HG02938 (cell line): ENCODE data around the gene KLHL10.

Experiments
- ATAC-seq: cut with Tn5 transposase; IDR thresholded peaks from one replicate; pipeline ENCODE4 v1.9.1; 2021; ENCODE audit warnings: mild to moderate bottlenecking, moderate library complexity; ENCODE audit not compliant: unreplicated experiment

The KLHL10 gene

DNA sequence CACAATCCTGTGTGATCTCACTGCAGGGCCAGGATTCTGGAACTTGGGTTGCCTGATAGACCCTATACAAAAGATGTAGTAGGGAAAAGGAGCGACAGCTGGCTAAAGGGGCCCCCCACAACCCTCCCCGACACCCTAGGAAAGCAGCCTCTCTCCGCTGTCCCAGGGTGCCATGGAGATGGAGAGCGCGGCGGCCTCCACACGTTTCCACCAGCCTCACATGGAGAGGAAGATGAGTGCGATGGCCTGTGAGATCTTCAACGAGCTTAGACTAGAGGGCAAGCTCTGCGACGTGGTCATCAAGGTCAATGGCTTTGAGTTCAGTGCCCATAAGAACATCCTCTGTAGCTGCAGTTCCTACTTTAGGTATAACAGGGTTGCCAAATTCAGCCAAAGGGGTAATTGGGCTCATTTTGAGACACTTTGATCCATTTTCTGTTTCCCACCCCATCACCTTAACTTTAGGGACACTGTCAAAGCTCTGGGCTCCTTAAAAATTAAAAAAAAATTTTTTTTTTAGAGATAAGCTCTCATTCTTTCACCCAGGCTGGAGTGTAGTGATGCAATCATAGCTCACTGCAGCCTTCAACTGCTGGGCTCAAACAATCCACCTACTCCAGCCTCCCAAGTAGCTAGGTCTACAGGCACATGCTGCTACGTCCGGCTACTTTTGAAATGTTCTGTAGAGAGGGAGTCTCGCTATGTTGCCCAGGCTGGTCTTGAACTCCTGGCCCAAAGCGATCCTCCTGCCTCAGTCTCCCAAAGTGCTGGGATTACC, at the start of gene KLHL10:
Gene KLHL10 (plus strand): TSS at position 65 of the 778 bp plus-strand sequence. CDS start 108 bp downstream, at position 173.
- ATAC-seq: no peak

DNA sequence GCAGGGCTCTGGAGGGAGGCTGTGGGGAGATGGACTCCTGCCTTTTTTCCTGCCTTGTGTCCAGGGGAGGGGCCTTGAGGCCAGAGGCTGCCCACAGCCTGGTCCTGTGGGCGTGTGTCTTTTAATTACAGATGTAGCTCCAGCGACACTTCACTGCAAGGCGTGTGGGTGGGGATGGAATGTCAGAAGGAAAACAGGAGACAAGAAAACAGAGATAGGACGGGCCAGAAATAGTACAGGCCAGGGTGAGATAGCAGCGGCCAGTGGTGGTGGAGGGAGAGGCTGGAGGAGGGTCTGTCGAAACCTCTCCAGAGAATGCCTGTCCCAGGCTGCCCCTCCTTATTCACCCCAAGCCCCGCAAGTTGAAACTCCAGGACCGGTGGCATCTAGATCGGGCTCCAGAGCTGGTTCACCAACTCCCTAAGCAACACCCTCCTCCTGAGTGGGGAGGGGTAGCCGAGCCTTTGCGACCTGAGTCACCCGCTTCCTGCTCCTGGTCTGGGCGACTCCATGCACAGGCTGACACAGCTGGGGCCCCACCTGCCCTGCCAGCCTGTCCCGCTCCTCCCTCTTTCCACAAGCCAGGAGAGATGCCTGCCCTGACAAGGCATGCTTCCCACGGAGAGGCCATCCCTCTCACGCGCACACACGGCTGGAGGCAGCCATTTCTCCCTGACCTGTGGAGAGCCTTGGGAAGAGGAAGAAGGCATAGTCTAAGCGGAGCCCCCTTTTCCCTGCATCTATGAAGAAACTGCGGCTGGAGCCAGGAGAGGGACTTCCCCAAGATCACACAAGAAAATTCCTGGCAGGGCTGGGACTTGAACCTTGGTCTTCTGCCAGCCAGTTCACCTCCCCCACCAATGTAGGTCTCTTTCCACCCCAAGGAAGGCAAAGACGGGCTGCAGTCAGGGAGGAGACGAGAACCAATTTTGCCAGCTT, 44.5 kb upstream of the KLHL10 start:
- no peak for ATAC-seq

DNA sequence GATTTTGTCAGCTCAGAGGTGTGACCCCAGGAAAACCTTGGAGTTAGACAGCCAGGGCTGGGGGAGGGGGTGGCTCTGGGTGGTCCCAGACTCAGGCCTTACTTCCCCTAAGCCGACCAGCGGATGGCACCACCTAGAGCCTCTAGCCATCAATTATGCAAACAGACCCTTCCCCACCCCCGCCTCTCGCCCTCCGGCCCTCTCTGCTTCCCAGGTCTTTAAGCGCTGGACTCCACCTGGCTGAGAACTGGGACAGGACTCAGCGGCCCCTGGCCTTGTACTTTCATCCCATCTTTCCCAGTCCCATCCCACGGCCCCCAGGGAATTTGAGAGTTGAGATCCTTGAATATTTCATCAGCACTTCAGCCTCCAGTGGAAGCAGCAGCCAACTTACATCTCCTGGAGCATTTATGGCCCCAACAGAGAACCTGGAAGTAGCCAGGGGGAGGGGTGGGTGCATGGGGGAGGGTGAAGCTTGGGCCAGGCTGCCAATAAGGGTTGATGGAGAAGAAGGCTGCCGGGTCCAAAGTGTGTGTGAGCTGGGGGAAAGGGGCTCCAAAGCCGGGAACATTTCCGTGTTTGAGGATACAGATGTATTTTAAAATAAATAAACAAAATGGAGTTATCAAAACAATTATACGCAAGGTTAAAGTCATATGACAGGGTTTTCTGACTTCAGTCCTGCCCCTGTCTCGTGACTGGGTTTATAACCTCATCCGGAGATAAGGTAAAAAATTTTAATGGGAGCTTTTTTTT, 43.7 kb upstream of the KLHL10 start:
- ATAC-seq: no peak

DNA sequence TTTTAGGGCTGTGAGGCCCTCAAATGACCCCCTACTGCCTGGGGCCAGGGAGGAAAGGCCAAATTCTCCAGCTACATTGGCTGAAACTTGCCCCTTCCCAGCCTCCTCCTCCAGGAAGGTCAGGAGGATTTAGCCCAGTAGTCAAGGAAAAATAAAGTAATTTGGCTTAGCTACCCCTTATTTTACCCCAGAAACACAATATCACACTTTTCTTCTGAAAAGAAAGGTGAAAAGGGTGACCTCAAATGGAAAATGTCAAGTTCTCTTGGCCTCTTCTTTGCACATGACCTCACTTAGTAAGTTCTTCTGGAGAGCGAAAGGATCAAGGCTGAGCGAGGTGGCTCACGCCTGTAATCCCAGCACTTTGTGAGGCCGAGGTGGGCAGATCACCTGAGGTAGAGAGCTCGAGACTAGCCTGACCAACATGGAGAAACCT, 43.1 kb upstream of the KLHL10 start:
- ATAC-seq: no peak

DNA sequence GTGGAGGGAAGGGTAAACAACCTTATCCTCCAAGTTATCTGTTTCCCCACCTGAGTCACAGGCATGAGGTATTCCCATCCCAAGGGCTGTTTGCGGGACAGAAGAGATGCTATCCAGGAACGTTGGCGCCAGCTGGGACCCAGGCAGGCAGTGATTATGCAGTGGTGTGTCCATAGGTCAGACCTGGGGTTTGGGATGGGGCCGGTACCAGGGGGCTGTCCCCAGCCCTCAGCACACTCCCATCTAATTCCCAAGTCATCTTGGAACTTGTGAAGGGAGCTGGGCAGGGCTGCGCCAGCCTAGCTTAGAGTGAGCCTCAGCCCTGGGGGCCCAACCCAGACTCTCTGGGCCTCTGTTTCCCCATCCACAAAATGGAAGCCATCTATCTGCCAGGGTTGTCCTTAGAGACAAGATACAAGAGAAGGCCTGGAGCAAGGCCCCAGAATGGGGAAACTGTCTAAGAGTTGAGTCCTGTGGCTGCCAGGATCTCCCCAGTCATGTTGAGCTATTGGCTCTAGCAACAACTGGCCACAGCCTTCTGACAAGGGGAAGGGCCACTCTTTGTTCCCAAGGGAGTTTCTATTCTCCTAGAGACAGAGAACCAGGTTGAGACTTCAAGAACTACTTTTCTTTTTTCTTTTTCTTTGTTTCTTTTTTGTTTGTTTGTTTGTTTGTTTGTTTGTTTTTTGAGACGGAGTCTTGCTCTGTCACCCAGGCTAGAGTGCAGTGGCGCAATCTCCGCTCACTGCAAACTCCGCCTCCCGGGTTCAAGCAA, 41.3 kb upstream of the KLHL10 start:
- no peak for ATAC-seq

DNA sequence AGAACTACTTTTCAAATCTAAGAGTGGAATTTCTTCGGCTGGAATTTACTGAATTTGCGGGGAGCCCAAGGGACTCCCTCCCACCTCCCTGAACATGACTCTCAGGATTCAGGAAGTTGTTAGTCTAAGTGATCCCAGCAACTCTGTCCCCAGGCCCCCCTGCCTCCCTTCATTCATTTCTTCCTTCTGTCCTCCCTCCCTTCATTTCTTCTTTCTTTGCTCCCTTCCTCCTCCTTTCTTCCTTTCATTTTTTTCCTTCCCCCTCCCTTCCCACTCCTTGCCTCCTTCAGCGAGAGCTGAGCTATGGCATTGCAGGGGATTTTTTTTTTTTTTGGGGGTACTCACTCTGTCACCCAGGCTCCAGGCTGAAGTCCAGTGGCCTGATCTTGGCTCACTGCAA, 40.2 kb upstream of the KLHL10 start:
- no peak for ATAC-seq

DNA sequence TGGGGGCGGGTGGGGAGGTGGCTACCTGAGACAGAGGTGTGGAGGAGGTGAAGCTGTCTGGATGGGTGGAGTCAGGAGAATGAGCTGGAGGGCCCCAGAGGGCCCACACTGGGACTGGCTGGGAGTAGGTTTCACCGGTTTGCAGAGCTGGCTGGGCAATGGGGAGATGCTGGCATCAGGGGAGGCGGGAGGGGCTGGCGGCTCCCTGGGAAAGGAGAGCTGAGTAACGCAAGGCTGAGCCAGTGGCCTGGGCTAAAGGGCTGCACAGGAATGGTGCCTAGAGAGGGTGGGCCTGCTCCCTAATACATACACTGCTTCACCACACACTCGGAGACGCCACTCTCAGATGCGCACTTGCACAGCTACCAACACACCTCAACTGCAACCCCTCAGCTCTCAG, 38.3 kb upstream of the KLHL10 start:
- no peak for ATAC-seq

DNA sequence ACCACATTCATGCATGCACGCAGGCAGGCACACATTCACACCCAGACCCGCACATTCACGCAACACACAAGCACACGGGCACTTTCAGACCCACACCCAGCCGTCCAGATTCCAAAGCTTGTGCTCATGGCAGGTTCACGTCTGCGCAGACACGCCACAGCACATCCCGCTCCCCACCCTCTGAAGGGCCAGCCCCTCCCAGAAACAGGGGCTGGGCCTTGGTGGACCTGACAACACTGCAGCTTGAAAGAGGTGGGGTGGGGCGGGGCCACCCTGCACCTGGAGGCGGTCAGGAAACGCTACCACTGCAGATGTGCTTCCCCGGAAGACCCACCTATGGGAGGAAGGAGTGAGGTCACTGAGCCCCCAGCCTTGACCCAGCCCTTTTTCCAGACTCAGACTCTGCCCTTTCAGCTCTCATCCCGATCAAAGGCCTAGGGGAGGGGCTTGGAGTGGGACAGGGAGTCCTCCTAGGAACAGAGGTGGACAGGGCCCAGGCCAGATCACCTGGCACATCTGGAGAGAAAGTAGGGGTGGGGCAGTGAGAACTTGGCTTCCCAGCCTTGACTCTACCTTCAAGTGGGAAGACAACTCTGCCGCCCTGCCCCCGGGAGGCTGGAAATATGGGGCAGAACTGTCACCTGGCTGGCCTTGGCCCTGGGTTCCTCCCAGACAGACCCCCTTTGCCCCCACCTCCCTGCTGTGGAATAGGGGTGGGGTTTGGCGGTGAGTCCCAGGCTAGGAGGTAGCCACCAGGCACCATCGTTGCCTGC, 36.8 kb upstream of the KLHL10 start:
- no peak for ATAC-seq

DNA sequence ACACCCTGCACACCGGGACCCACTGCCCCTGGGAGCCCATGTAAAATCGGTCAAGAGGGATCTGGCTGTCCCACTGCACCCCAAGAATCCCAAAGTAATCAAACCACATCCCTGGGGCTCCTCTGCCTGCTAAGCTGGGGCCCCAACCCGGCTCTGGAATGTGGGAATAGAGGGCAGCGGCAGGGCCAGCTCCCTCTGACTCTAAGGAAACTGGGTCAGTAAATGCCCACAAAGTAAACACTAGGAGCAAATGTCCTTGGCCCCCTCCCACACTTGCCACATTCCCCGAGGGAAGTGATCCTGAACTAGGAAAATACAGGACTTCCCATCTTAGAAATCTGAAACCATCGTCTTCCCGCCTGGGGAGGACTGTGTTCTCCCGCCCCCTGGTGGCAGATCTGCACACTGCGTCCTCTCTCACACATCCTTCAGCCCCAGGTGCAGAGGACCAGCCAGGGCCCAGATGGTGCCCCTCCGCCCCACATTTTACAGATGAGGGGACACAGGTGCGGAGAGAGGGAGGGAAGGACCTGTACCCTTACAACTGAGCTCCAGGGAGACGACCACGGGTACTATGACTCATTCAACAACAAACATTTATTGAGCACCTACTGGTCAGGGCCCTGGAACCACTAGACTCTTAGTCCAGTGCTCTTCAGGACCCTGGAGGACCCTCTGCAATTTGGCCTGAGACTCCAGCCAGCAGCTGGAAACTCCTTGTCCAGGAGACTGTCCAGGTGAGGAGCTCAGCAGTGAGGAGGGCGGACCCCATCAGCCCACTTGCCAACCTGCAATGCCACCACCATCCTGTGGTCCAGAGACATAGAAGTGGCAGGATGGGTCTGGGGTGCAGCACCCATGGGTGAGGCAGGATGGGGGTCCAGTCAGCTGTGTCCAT, 36.0 kb upstream of the KLHL10 start:
- ATAC-seq: no peak

DNA sequence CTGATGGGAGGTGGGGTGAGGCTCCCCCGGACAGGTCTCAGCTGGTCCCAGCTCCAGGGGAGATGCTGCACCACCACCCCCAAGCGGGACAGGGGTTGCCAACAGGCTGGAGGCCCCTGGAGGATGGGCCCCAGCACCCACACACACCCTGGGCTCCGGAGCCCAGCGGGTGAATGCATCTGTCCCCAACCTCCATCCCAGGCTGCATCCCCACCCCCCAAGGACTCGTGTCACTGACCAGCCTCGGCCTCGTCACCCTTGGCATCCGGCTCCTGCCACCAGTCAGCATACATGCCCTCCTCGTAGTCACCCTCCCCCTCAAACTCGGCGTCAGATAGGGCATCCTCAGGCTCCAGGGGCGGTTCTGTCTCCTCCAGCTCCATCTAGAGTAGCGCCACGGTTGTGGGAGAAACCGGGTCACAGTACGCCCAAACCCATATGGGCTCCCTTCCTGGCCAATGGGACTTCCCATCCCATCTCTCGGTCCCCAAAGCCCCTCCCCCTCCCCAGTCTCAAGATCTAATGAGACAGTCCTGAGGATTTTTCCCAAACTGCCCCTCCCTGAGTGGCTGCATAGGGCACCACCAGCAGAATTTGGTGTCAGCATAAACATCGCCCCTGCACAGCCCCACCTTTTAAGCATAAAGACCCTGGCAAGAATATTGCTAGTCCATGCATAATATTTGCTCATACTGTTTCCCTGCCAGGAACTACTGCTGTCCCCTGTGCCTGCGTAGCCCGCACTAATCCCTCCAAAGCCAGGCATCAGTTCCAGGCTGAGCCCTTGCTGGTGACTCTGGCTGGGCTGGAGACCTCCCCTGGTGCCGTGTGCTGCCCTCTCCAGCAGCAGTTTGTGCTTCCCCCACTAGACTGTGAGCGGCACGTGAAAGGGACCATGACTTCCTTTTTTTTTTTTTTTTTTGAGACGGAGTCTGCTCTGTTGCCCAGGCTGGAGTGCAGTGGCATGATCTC, 34.3 kb upstream of the KLHL10 start:
- ATAC-seq: no peak

DNA sequence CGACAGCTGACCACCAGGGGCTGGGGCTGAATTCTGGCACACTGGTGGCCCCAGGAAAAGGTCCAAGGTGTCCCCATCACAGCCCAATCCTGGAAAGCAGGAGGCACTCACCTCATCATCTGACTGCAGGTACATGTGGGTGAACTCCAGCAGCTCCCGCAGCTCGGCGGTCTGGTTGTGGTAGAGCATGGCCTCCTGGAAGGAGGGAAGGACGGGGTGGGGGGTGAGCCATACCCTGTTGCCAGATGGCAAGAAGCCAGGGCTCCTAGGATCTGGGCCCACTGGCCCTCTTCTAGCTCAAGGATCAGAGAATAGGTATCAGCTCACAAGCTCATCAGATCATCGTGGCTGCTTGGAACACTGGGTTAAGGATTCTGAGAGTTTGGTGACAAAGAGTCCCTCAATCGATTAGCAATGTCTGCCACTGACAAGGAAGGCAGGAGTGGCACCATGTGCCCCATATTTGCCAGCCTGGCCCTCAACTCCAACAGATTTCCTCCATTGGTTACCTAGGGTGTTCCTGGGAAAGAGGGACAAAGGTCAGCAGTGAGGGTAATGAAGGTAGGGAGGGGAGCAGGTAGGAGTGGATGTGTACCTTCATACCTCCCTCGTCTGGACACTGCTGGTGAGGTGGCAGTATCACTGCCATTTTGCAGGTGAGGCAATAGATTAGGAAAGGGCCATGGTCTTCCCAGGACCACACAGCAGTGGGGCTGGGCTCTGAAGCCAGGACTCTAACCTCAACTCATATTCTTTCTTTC, 30.8 kb upstream of the KLHL10 start:
- ATAC-seq: no peak

DNA sequence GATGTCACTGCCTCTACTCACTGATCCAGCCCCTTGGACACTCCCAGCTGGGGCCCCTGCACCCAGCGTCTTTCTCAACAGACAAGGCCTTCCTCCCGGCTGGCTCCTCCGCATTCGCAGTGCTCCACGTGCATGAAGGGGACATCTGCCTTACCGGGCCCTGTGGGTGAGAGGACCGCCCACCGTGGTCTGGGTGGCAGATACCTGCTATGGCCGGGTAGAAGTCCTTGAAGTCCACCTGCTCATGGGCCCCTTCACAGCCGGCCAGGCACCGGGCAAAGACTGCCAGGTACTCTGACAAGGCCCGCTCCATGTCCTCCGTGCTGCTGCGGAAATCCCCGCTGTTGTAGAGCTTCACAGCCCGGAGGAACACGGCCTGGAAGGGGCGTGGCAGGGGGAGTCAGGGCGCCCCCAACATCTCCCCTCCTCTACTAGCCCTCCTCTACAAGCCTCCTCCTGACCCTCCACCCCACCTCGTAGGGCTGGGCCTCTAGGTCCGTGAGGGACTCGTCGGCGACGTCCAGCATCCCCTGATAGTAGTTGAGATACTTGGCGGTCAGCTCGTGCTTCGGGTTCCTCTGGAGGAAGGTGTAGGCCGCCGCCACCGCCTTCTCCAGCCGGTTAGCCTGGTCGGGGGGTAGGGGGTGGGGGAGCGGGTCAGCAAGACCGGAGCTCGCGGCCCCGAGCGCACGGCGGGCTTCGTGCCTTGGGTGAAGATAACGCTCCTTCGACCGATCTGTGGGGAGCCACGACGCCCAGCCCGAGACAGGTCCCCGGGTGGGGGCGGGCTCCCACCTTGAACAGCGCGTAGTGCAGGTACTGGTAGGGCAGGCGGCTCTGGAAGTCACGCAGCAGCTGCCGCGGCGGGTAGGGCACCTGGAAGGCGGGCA, 26.7 kb upstream of the KLHL10 start:
- no peak for ATAC-seq

DNA sequence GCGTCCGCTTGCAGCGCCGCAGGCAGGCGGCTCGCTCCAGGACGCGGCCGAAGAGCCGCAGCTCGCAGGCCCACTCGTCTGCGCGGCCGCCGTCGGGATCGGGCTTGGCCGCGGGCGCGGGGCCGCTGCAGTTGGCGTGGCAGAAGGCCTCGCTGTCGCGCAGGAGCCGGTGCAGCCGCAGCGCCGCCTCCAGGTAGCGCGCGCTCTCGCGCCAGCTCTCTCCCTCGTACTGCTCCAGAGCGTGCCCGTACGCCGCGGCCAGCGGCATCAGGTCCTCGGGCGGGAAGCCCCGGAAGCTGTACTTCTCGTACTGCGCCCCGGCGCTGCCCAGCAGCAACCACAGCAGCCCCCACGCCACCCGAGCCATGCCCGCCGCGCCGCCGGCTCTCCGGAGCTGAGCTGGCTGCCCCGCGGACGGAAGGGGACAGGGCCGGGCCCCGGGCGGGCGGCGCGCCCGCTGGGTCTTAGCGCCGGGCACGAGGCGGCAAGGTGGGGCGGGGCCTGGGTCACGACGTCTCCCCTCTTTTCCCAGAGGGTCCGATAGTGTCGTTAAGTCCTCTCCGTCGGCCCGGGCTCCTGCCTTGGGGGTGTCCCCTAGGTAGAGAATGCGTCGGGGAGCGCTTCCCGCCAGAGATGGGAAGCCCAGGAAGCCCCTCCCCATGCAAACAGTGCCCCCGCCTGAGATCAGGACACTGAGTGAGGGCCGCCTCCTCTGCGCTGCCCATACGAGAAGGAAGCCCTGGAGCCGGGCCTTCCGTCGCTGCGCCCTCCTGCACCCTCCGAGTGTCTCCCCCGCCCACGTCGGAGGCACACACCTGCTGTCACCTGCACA, 25.9 kb upstream of the KLHL10 start, which contains the start of gene P3H4:
Gene P3H4 (minus strand): TSS at position 401 of the 832 bp plus-strand sequence. CDS start 34 bp downstream, at position 367.
- no peak for ATAC-seq

DNA sequence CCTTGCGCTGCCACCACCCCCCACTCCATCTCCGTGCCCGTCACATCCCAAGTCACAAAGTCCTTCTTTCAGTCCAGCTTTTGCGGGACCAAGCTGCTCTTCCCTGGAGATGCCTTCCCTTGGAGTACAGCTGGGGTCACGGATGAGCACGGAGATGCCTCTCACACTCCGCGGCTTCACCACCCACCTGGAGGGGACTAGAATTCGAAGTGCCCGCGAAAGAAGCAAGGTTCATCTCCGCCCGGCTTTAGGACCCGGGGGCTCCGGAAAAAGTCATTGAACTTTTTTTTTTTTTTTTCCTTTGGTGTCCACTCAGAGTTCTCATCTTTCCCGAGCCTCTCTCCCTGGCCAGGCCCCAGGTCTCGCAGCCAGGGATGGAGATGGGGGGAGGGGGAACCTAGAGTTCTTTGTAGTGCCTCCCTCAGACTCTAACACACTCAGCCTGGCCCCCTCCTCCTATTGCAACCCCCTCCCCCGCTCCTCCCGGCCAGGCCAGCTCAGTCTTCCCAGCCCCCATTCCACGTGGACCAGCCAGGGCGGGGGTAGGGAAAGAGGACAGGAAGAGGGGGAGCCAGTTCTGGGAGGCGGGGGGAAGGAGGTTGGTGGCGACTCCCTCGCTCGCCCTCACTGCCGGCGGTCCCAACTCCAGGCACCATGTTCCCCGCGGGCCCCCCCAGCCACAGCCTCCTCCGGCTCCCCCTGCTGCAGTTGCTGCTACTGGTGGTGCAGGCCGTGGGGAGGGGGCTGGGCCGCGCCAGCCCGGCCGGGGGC, 25.1 kb upstream of the KLHL10 start, which contains the start of gene FKBP10:
Gene FKBP10 (plus strand): TSS at position 624 of the 771 bp plus-strand sequence. CDS start 31 bp downstream, at position 655.
- no peak for ATAC-seq
